Measurements from ENCODE around the gene PGGHG. TPM values are rescaled to one million over a fixed set of nuclear protein-coding genes. Genes with fewer than 3 reads are reported as not detected.
"Not testable (repeated sequence)": the region's sequence is repeated elsewhere in the genome, so short reads cannot be mapped to it uniquely, and the experiment has no call there.

The PGGHG gene
- polyA plus RNA-seq, 2 donors: 10.3 to 38.9 TPM

GRCh38 chr11:318405-319120 lies 29.6 kb downstream of the PGGHG start:
- H3K4me1 ChIP-seq (ENCODE audit: control insufficient read depth in 2 of 2, insufficient read depth in 2 of 2, low read length in 1 of 2); H3K9me3 ChIP-seq (ENCODE audit: control insufficient read depth in 2 of 2, insufficient read depth in 1 of 2, low read depth in 1 of 2, low read length in 1 of 2); H3K27me3 ChIP-seq (ENCODE audit: control insufficient read depth in 1 of 2, insufficient read depth in 2 of 2, low read length in 2 of 2); H3K36me3 ChIP-seq (ENCODE audit: control insufficient read depth in 2 of 2, insufficient read depth in 2 of 2, low read length in 1 of 2): not testable (repeated sequence)
- peak overlapping the region; percentile 45 to 56 for H3K4me3 ChIP-seq (ENCODE audit: low read depth in 1 of 2, low read length in 2 of 2)
- 0% methylated on average over 10 to 15 of the region's 79 CpGs for WGBS, 2 donors
- H3K27ac ChIP-seq (ENCODE audit: low read depth in 2 of 2, low read length in 1 of 2): peak overlapping the region; percentile 79

- H3K27me3 ChIP-seq (ENCODE audit: control insufficient read depth in 1 of 2, insufficient read depth in 2 of 2, low read length in 2 of 2); H3K4me1 ChIP-seq (ENCODE audit: control insufficient read depth in 2 of 2, insufficient read depth in 2 of 2, low read length in 1 of 2); H3K36me3 ChIP-seq (ENCODE audit: control insufficient read depth in 2 of 2, insufficient read depth in 2 of 2, low read length in 1 of 2); H3K9me3 ChIP-seq (ENCODE audit: control insufficient read depth in 2 of 2, insufficient read depth in 1 of 2, low read depth in 1 of 2, low read length in 1 of 2): not testable (repeated sequence)
- H3K4me3 ChIP-seq (ENCODE audit: low read depth in 1 of 2, low read length in 2 of 2): peak overlapping the region; percentile 62 to 85
- 6 to 7% methylated on average over 19 to 20 of the region's 29 CpGs for WGBS, 2 donors
- peak overlapping the region; percentile 86 to 87 for H3K27ac ChIP-seq (ENCODE audit: low read depth in 2 of 2, low read length in 1 of 2)
Observed at GRCh38 chr11:319121-319887, 30.4 kb downstream of the PGGHG start.

- Histone ChIP-seq H3K4me3 (ENCODE audit: low read depth in 1 of 2, low read length in 2 of 2) (peak overlapping the region; percentile 62 to 85), H3K27ac (ENCODE audit: low read depth in 2 of 2, low read length in 1 of 2) (peak overlapping the region; percentile 87 to 92)
- not testable (repeated sequence) for H3K4me1 ChIP-seq (ENCODE audit: control insufficient read depth in 2 of 2, insufficient read depth in 2 of 2, low read length in 1 of 2); H3K36me3 ChIP-seq (ENCODE audit: control insufficient read depth in 2 of 2, insufficient read depth in 2 of 2, low read length in 1 of 2); H3K9me3 ChIP-seq (ENCODE audit: control insufficient read depth in 2 of 2, insufficient read depth in 1 of 2, low read depth in 1 of 2, low read length in 1 of 2); H3K27me3 ChIP-seq (ENCODE audit: control insufficient read depth in 1 of 2, insufficient read depth in 2 of 2, low read length in 2 of 2)
- WGBS, 2 donors: 6 to 29% methylated on average over 7 to 9 of the region's 10 CpGs
Observed at GRCh38 chr11:319888-320273, 31.0 kb downstream of the PGGHG start.

- Histone ChIP-seq H3K4me1 (ENCODE audit: control insufficient read depth in 2 of 2, insufficient read depth in 2 of 2, low read length in 1 of 2) (peaks cover 3 to 4% of the 10 kb centered on the region in 2 donors), H3K27ac (ENCODE audit: low read depth in 2 of 2, low read length in 1 of 2) (peak overlapping the region in 1 of 2 donors; percentile 42)
- whole genome bisulfite sequencing, 2 donors: 71 to 76% methylated on average over 11 of the region's 11 CpGs
Observed at GRCh38 chr11:324156-324555, 35.2 kb downstream of the PGGHG start.

GRCh38 chr11:324593-325517 lies 35.9 kb downstream of the PGGHG start:
- peak overlapping the region in 1 of 2 donors; percentile 82 for H3K27ac ChIP-seq (ENCODE audit: low read depth in 2 of 2, low read length in 1 of 2)
- H3K9me3 ChIP-seq (ENCODE audit: control insufficient read depth in 2 of 2, insufficient read depth in 1 of 2, low read depth in 1 of 2, low read length in 1 of 2); H3K4me1 ChIP-seq (ENCODE audit: control insufficient read depth in 2 of 2, insufficient read depth in 2 of 2, low read length in 1 of 2); H3K27me3 ChIP-seq (ENCODE audit: control insufficient read depth in 1 of 2, insufficient read depth in 2 of 2, low read length in 2 of 2); H3K4me3 ChIP-seq (ENCODE audit: low read depth in 1 of 2, low read length in 2 of 2); H3K36me3 ChIP-seq (ENCODE audit: control insufficient read depth in 2 of 2, insufficient read depth in 2 of 2, low read length in 1 of 2): not testable (repeated sequence)
- 68 to 69% methylated on average over 26 to 28 of the region's 34 CpGs for WGBS, 2 donors

More at GRCh38 chr11:324156-324555, 35.2 kb downstream of the PGGHG start:
- Histone ChIP-seq H3K4me3 (ENCODE audit: low read depth in 1 of 2, low read length in 2 of 2) (no peak overlapping the region), H3K36me3 (ENCODE audit: control insufficient read depth in 2 of 2, insufficient read depth in 2 of 2, low read length in 1 of 2) (no peaks in the 10 kb centered on the region), H3K9me3 (ENCODE audit: control insufficient read depth in 2 of 2, insufficient read depth in 1 of 2, low read depth in 1 of 2, low read length in 1 of 2) (no peaks in the 10 kb centered on the region), H3K27me3 (ENCODE audit: control insufficient read depth in 1 of 2, insufficient read depth in 2 of 2, low read length in 2 of 2) (no peaks in the 10 kb centered on the region)

GRCh38 chr11:325796-326591 lies 37.1 kb downstream of the PGGHG start:
- WGBS, 2 donors: 88% methylated on average over 30 of the region's 30 CpGs
- Histone ChIP-seq H3K27me3 (ENCODE audit: control insufficient read depth in 1 of 2, insufficient read depth in 2 of 2, low read length in 2 of 2) (no peaks in the 10 kb centered on the region), H3K9me3 (ENCODE audit: control insufficient read depth in 2 of 2, insufficient read depth in 1 of 2, low read depth in 1 of 2, low read length in 1 of 2) (no peaks in the 10 kb centered on the region), H3K27ac (ENCODE audit: low read depth in 2 of 2, low read length in 1 of 2) (peak overlapping the region; percentile 83), H3K4me1 (ENCODE audit: control insufficient read depth in 2 of 2, insufficient read depth in 2 of 2, low read length in 1 of 2) (peaks cover 3 to 7% of the 10 kb centered on the region in 2 donors), H3K4me3 (ENCODE audit: low read depth in 1 of 2, low read length in 2 of 2) (no peak overlapping the region), H3K36me3 (ENCODE audit: control insufficient read depth in 2 of 2, insufficient read depth in 2 of 2, low read length in 1 of 2) (no peaks in the 10 kb centered on the region)

- no peaks in the 10 kb centered on the region for H3K27me3 ChIP-seq (ENCODE audit: control insufficient read depth in 1 of 2, insufficient read depth in 2 of 2, low read length in 2 of 2)
- no peaks in the 10 kb centered on the region for H3K9me3 ChIP-seq (ENCODE audit: control insufficient read depth in 2 of 2, insufficient read depth in 1 of 2, low read depth in 1 of 2, low read length in 1 of 2)
- 63 to 67% methylated on average over 6 of the region's 6 CpGs for WGBS, 2 donors
- no peak overlapping the region for H3K4me3 ChIP-seq (ENCODE audit: low read depth in 1 of 2, low read length in 2 of 2)
- H3K4me1 ChIP-seq (ENCODE audit: control insufficient read depth in 2 of 2, insufficient read depth in 2 of 2, low read length in 1 of 2): peaks cover 3 to 7% of the 10 kb centered on the region in 2 donors
- no peaks in the 10 kb centered on the region for H3K36me3 ChIP-seq (ENCODE audit: control insufficient read depth in 2 of 2, insufficient read depth in 2 of 2, low read length in 1 of 2)
- peak overlapping the region; percentile 83 for H3K27ac ChIP-seq (ENCODE audit: low read depth in 2 of 2, low read length in 1 of 2)
Observed at GRCh38 chr11:326592-326841, 37.6 kb downstream of the PGGHG start.

- H3K36me3 ChIP-seq (ENCODE audit: control insufficient read depth in 2 of 2, insufficient read depth in 2 of 2, low read length in 1 of 2): no peaks in the 10 kb centered on the region
- peak overlapping the region; percentile 83 for H3K27ac ChIP-seq (ENCODE audit: low read depth in 2 of 2, low read length in 1 of 2)
- H3K4me3 ChIP-seq (ENCODE audit: low read depth in 1 of 2, low read length in 2 of 2): no peak overlapping the region
- H3K9me3 ChIP-seq (ENCODE audit: control insufficient read depth in 2 of 2, insufficient read depth in 1 of 2, low read depth in 1 of 2, low read length in 1 of 2): no peaks in the 10 kb centered on the region
- WGBS, 2 donors: 29 to 39% methylated on average over 19 of the region's 19 CpGs
- peaks cover 3 to 7% of the 10 kb centered on the region in 2 donors for H3K4me1 ChIP-seq (ENCODE audit: control insufficient read depth in 2 of 2, insufficient read depth in 2 of 2, low read length in 1 of 2)
- no peaks in the 10 kb centered on the region for H3K27me3 ChIP-seq (ENCODE audit: control insufficient read depth in 1 of 2, insufficient read depth in 2 of 2, low read length in 2 of 2)
Observed at GRCh38 chr11:326842-327580, 38.1 kb downstream of the PGGHG start.

Measured in esophagus (tissue), 2 donors.